ENCODE measurements around the gene TMIGD3.
A peak's percentile ranks its signal among the peaks of the same experiment; 100 is the strongest.

Gene TMIGD3

DNA sequence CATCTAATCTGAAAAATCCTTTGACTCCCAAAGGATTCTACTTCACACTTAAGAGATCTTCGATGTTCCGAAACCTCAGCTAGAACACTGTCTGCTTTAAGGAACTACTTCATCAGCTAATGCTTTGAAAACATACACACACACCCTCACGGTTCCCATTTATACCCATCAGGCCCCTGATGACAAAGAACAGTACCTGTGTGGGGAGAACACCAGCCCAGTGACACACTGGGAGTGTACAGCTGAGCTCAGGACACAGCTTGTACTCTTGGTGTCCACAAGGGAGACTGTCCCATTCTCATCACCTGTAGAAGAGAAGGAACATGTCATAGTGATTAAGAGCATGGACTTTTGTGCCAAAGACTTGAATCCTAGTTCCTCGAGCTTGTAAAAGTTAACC, 61.0 kb downstream of the TMIGD3 start:
- TF ChIP-seq, protein P1, sequence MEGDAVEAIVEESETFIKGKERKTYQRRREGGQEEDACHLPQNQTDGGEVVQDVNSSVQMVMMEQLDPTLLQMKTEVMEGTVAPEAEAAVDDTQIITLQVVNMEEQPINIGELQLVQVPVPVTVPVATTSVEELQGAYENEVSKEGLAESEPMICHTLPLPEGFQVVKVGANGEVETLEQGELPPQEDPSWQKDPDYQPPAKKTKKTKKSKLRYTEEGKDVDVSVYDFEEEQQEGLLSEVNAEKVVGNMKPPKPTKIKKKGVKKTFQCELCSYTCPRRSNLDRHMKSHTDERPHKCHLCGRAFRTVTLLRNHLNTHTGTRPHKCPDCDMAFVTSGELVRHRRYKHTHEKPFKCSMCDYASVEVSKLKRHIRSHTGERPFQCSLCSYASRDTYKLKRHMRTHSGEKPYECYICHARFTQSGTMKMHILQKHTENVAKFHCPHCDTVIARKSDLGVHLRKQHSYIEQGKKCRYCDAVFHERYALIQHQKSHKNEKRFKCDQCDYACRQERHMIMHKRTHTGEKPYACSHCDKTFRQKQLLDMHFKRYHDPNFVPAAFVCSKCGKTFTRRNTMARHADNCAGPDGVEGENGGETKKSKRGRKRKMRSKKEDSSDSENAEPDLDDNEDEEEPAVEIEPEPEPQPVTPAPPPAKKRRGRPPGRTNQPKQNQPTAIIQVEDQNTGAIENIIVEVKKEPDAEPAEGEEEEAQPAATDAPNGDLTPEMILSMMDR (conservative IDR thresholded peaks at IDR 0.05; ENCODE audit: low read depth, low read length) = no peak
- no peak overlapping the region for H3K4me3 ChIP-seq (ENCODE audit: low read length)
- DNase-seq (ENCODE audit: low read depth) = no peak

DNA sequence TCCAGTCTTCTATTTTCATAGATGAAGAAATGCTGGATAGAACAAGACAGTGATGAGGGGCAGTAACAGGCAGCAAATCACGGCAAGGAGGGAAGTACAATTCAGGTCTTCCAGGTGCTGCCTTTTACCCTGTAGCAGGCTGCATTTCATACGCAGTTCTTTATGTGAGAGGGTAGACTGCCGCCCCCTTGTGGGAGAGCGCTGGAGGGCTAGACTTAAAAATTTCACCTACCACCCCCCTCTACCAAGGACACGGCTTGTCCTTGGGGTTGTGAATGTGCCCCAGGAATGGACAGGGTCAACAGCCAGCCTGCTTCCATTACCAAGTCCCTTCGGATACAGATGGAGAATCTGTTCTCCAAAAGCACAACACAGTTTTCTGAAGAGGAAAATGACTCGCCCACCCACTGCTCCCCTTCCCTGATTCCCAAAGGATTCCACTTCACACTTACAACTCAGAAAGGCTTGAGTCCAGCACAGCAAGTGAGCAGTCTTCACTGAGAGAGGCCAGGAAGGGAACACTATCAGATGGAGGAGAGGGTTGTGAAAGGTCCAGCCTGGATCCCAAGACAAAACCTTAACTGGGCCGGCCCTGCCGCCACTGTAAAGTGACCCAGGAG, 61.8 kb downstream of the TMIGD3 start:
- no peak for DNase-seq (ENCODE audit: low read depth)
- no peak overlapping the region for H3K4me3 ChIP-seq (ENCODE audit: low read length)
- TF ChIP-seq, protein P1 (conservative IDR thresholded peaks at IDR 0.05; ENCODE audit: low read depth, low read length) = peak; percentile 68

DNA sequence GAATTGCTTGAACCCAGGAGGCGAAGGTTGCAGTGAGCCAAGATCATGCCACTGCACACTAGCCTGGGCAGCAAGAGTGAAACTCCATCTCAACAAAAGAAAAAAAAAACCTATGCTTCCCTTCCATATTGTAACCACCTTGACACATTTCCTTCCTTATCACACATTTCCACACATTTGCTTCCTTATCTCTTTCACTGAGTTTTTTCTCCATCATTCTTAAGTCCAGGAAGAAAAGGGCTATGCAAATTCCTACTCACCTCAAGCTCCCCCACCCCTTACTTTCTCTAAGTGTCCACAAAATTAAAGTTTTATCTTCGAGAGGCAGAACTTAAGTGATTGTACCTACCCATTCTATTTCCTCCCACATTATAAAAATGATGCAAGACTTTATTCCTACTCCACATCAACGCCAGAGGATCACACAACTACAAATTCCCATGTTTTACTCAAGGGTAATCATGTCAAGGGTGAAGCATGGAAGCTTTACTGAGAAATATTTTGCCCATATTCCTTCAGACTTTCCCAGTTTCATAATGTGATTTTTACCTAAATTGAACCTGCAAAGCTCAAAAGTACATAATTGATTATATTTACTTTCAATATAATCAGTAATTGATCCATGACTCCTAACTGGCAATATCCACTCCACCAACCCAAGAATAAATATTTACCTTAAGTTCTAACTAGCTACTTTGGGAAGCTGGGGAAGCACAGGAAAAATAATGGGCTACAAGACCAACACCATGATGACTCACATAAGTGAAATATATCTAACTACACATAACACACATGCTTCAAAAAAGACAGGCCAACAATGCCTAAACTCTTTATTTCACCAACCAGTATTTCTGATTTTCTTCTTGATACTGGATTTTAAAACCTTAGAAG, 63.7 kb downstream of the TMIGD3 start:
- TF ChIP-seq, protein P1 (conservative IDR thresholded peaks at IDR 0.05; ENCODE audit: low read depth, low read length) = no peak
- H3K4me3 ChIP-seq (ENCODE audit: low read length) = no peak overlapping the region
- no peak for DNase-seq (ENCODE audit: low read depth)

DNA sequence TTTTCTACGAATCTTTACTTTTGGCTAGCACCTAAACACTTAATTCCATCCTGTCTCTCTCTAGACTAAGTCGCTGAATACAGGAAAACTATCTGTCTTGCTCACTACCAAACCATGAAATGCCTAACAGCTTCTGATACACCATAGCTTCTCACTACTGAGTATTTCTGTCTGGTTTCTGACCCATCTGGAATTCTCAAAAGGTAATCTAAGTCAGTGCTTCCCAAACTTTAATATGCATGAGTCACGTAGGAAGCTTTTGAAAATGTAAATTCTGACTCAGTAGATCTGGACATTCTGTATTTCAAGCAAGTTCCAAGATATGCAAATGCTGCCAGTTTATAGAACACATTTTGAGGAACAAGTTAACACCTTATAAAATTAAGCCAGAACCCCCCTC, 66.7 kb downstream of the TMIGD3 start:
- TF ChIP-seq, protein P1 (conservative IDR thresholded peaks at IDR 0.05; ENCODE audit: low read depth, low read length) = no peak
- DNase-seq (ENCODE audit: low read depth) = no peak
- H3K4me3 ChIP-seq (ENCODE audit: low read length) = no peak overlapping the region

Data from retinal pigment epithelial cell (primary cell).